Measurements from ENCODE around the gene PIGU. TPM values are rescaled to one million over a fixed set of nuclear protein-coding genes. Genes with fewer than 3 reads are reported as not detected.
A peak's percentile ranks its signal among the peaks of the same experiment; 100 is the strongest.
"Not testable (repeated sequence)": the region's sequence is repeated elsewhere in the genome, so short reads cannot be mapped to it uniquely, and the experiment has no call there.

The PIGU gene
- total RNA-seq, 1 donor from 2014 or later, result 12.3 TPM

DNA sequence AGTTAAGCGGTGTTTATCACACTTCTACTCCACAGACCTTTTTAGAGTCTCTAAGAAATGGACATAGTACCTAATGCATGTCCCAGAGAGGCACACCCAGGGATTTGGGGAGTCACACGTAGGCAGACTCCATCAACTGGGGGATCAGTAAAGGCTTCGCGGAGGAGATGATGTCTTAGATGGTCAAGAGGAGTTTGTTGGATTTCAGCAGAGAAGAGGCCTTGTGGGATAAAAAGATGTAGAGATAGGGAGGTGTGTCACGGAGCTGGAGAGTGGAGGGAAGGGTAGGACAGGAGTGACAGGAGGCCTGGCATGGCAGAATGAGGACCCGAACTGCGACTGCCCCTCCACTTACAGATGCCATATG, 151.6 kb downstream of the PIGU start:
- Histone ChIP-seq H3K27ac (peak overlapping the region; percentile 78), H3K9me3 (no peaks in the 10 kb centered on the region), H3K36me3 (peaks cover 0 to 29% of the 10 kb centered on the region in 2 donors), H3K4me3 (no peak overlapping the region), H3K4me1 (peaks cover 79% of the 10 kb centered on the region), H3K27me3 (no peaks in the 10 kb centered on the region)
- peak in 1 of 2 donors; percentile 85 for DNase-seq (ENCODE audit: extremely low spot score in 2 of 2)
- TF ChIP-seq POLR2A (IDR thresholded peaks at IDR 0.05) (no peak), POLR2AphosphoS5 (IDR thresholded peaks at IDR 0.05; ENCODE audit: insufficient read depth in 1 of 2, low read depth in 1 of 2) (no peak)
- TF ChIP-seq, protein P1, sequence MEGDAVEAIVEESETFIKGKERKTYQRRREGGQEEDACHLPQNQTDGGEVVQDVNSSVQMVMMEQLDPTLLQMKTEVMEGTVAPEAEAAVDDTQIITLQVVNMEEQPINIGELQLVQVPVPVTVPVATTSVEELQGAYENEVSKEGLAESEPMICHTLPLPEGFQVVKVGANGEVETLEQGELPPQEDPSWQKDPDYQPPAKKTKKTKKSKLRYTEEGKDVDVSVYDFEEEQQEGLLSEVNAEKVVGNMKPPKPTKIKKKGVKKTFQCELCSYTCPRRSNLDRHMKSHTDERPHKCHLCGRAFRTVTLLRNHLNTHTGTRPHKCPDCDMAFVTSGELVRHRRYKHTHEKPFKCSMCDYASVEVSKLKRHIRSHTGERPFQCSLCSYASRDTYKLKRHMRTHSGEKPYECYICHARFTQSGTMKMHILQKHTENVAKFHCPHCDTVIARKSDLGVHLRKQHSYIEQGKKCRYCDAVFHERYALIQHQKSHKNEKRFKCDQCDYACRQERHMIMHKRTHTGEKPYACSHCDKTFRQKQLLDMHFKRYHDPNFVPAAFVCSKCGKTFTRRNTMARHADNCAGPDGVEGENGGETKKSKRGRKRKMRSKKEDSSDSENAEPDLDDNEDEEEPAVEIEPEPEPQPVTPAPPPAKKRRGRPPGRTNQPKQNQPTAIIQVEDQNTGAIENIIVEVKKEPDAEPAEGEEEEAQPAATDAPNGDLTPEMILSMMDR (IDR thresholded peaks at IDR 0.05), result no peak
- intact Hi-C loops (cut with DNase I), result loop anchor here (10.0 kb wide), 1 partner anchor 211 kb away; no protein-coding TSS in a partner anchor

DNA sequence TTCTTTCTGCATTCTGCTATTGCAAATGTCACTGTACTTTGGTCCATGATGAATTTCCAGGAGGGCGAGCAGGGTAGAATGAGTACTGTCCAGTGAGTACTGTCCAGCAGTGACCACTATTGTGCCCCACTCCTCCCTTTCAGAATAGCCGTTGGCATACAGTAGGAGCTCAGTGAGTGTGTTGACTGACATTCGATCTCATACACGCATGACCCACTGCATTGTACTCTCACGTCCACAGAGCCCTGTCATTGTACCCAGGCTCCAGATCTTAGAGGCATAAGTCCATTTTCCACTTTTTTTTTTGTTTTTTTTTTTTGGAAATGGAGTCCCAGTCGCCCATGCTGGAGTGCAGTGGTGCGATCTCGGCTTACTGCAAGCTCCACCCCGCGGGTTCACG, 152.5 kb downstream of the PIGU start:
- Histone ChIP-seq H3K27me3 (no peaks in the 10 kb centered on the region), H3K4me1 (peaks cover 81% of the 10 kb centered on the region), H3K27ac (peak overlapping the region; percentile 78), H3K9me3 (no peaks in the 10 kb centered on the region), H3K4me3 (no peak overlapping the region), H3K36me3 (peaks cover 0 to 28% of the 10 kb centered on the region in 2 donors)
- no peak for TF ChIP-seq POLR2A (IDR thresholded peaks at IDR 0.05)
- TF ChIP-seq POLR2AphosphoS5 (IDR thresholded peaks at IDR 0.05; ENCODE audit: insufficient read depth in 1 of 2, low read depth in 1 of 2), result no peak
- TF ChIP-seq, protein P1 (IDR thresholded peaks at IDR 0.05), result no peak
- intact Hi-C loops (cut with DNase I), result loop anchor here (10.0 kb wide), 1 partner anchor 210 kb away; no protein-coding TSS in a partner anchor
- DNase-seq (ENCODE audit: extremely low spot score in 2 of 2), result peak in 1 of 2 donors; percentile 56

DNA sequence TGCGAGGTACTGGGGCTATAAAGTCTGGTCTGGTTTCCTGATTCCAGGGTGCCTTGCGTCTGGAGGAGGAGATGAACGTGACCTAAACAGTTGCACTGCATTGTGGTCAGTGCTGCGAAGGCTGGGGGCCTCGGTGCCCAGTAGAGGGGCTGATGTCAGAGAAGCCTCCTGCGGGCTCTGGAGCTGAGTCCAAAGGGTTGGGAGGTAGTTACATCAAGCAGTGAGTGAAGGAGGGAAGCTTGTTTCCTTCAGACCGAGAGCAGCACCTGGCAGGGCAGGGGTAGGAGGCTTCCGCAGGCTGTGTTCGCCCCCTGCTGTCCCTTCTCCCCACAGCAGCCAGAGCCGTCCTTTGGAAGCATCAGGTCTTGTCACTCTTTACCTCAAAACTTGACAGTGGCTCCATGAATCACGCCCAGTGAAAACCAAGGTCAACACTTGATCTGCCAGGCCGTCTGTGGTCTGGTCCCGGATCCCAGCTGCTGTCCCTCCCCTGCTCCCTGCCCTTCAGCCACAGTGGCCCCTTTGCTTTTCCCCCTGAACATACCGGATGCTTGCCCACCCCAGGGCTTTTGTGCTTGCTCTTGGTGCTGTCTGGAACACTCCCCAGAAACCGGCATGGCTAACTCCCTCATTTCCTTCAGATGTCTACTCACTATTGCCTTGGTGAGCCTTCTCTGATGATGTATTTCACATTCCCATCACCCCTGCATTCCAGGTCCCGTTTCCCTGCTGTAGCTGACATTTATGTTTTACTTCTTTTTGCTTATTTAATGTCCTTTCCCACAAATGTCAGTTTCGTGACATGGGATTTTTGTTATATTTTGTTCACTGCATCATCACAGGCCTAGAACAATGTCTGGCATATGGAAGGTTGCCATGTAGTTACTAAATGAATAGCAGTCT, 153.7 kb downstream of the PIGU start:
- TF ChIP-seq, protein P1 (IDR thresholded peaks at IDR 0.05), result peak in 2 of 3 experiments; percentile 8 to 34
- TF ChIP-seq POLR2AphosphoS5 (IDR thresholded peaks at IDR 0.05; ENCODE audit: insufficient read depth in 1 of 2, low read depth in 1 of 2), result no peak
- intact Hi-C loops (cut with DNase I), result loop anchor here (10.0 kb wide), 1 partner anchor 208 kb away; no protein-coding TSS in a partner anchor
- peaks cover 0 to 23% of the 10 kb centered on the region in 2 donors for H3K36me3 ChIP-seq
- H3K4me3 ChIP-seq, result no peak overlapping the region
- DNase-seq (ENCODE audit: extremely low spot score in 2 of 2), result peak in 1 of 2 donors; percentile 81
- no peaks in the 10 kb centered on the region for H3K27me3 ChIP-seq
- no peaks in the 10 kb centered on the region for H3K9me3 ChIP-seq
- H3K4me1 ChIP-seq, result peaks cover 82% of the 10 kb centered on the region
- peak overlapping the region; percentile 78 for H3K27ac ChIP-seq

DNA sequence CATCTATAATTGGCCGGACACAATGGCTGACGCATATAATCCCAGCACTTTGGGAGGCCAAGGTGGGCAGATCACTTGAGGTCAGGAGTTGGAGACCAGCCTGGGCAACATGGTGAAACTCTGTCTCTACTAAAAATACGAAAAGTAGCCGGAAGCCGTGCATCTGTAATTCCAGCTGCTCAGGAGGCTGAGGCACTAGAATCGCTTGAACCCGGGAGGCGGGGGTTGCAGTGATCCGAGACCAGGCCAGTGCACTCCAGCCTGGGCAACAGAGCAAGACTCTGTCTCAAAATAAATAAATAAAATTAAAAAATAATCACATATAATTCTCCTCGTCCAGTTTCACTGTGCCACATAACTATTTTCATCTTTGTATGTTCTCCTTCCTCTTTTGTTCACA, 157.1 kb downstream of the PIGU start:
- DNase-seq (ENCODE audit: extremely low spot score in 2 of 2); H3K9me3 ChIP-seq; H3K4me3 ChIP-seq; H3K36me3 ChIP-seq; H3K27ac ChIP-seq; H3K27me3 ChIP-seq: not testable (repeated sequence)
- intact Hi-C loops (cut with DNase I), result loop anchor here (10.0 kb wide), 1 partner anchor 205 kb away; no protein-coding TSS in a partner anchor
- peaks cover 76% of the 10 kb centered on the region for H3K4me1 ChIP-seq

DNA sequence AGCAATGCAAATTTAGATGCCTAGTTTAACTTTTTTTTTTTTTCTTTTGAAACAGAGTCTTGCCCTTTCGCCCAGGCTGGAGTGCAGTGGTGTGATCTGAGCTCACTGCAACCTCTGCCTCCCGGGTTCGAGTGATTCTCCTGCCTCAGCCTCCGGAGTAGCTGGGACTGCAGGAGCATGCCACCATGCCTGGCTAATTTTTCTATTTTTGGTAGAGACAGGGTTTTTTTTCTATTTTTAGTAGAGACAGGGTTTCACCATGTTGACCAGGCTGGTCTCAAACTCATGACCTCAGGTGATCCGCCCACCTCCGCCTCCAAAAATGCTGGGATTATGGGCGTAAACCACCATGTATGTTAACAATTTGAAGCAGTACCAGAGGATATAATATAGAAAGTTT, 158.0 kb downstream of the PIGU start:
- H3K27ac ChIP-seq; H3K27me3 ChIP-seq; DNase-seq (ENCODE audit: extremely low spot score in 2 of 2); H3K36me3 ChIP-seq; H3K9me3 ChIP-seq; intact Hi-C loops (cut with DNase I); H3K4me3 ChIP-seq: not testable (repeated sequence)
- peaks cover 71% of the 10 kb centered on the region for H3K4me1 ChIP-seq

DNA sequence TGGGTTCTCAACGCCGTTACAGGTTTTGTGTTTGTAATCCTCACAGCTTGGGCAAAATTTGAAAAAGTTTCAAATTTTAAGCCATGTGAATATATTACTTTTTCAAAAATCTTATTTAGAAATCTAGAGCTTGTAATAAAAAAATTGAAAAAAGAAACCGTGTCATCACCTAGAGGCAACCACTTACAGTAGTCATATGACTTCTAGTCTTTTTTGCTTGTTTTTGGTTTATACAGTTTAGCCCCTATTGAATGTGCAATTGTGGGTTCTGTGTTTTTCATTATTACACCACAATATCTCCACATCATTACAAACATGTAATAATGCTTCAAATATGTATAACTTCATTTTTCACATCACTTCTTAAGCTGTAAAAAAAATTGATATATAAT, 159.8 kb downstream of the PIGU start:
- intact Hi-C loops (cut with DNase I), result no loop called here

More for the DNA sequence above, 159.8 kb downstream of the PIGU start:
- H3K9me3 ChIP-seq, result no peaks in the 10 kb centered on the region
- H3K27me3 ChIP-seq, result no peaks in the 10 kb centered on the region
- no peak for DNase-seq (ENCODE audit: extremely low spot score in 2 of 2)
- peak overlapping the region; percentile 60 to 78 for H3K4me3 ChIP-seq
- TF ChIP-seq POLR2AphosphoS5 (IDR thresholded peaks at IDR 0.05; ENCODE audit: insufficient read depth in 1 of 2, low read depth in 1 of 2), result no peak
- no peak for TF ChIP-seq POLR2A (IDR thresholded peaks at IDR 0.05)
- TF ChIP-seq, protein P1 (IDR thresholded peaks at IDR 0.05), result no peak
- H3K4me1 ChIP-seq, result peaks cover 58% of the 10 kb centered on the region
- H3K27ac ChIP-seq, result peak overlapping the region; percentile 97
- H3K36me3 ChIP-seq, result peaks cover 0 to 10% of the 10 kb centered on the region in 2 donors
